Stimulated activated CD8-positive, alpha-beta memory T cell treated with anti-CD3 and anti-CD28 coated beads, Interleukin-2, amount 100 ng/mL, for 1 hour (primary cell): ENCODE measurements around the gene COX7A2.

Experiments used
- DNase-seq, 2 donors: peaks; one replicate each; pipeline ENCODE4 v3.0.0-alpha.2; 2020; ENCODE audit warnings: low read depth in 2 of 2

The COX7A2 gene

DNA sequence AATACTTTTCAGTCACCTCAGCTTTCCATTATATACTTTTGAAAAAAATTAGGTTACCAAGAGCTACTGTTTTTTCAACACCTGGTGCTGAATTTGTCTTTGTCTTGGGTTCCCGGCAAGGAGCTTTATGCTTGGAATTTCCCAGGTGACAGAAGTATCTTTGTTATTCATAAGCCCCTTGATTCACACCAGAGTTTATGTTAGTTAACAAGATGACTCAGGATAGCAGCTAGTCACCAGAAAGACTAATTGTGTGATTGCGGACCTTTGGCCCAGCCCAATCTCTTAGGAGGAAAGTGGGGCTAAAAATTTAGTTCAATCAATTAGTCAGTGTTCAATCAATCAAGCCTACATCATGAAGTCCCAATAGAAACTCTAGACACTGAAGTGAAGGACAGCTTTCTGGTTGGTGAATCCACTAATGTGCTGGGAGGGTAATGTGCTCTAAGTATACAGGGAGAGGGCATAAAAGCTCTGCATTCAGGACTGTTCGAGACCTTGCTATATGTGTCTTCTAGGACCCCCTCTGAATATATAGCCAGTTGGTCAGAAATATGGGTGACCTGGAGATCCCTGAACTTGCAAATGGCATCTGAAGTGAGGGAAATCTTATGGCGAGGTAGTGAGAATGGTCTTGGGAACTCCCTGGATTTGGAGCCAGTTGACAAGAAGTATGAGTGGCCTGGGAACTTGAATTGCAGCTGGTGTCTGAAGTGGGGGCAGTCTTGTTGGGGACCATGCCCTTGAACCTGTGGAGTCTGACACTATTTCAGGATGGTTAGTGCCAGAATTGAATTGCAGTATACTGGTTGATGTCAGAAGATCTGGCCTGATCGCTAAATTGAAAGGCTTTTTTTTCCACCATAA, 24.8 kb upstream of the COX7A2 start:
- DNase-seq: no peak

- no peak for DNase-seq
Measured at GRCh38 chr6:75267461-75267860, 23.9 kb upstream of the COX7A2 start.

DNA sequence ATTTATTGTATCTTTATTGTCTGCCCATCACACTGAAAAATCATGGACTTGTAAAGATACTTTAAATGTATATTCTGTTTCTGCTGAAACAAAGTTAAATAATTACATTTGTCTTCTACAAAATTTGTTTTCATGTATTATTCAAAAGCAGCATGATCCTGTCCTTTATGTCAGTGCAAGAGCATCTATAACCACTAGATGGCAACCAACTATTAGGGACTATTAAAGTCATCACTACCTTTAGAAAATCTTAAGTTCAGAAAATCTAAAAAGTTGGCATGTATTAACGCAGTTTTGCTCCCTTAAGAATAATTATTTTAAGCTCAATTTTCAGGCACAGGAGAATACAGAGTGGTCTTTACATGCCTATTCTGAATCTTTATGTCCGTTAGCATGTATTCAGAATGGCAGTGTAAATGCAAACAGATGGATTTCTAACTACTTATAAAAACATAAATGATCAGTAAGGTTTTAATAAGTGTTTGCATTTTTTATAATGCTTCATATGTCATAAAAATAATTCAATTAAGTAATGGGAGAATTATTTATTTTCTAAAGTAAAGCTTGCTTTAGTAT, 23.2 kb upstream of the COX7A2 start:
- DNase-seq: no peak

DNA sequence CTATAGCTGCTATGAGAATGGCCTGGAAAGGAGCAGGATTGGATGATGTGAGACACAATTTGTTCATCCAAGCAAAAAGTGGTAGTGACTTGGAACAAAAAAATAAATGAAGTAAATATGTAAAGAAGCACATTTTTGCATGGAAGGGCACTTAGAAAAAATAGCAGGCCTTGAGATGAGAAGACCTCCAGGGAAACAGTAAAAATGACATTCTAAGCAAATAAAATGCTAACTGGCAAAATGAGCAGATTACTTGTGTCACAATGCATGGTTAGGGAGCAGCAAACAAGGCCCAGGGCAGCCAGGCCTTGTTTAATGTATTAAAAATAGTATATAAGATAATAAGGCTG, 19.8 kb upstream of the COX7A2 start:
- no peak for DNase-seq

DNA sequence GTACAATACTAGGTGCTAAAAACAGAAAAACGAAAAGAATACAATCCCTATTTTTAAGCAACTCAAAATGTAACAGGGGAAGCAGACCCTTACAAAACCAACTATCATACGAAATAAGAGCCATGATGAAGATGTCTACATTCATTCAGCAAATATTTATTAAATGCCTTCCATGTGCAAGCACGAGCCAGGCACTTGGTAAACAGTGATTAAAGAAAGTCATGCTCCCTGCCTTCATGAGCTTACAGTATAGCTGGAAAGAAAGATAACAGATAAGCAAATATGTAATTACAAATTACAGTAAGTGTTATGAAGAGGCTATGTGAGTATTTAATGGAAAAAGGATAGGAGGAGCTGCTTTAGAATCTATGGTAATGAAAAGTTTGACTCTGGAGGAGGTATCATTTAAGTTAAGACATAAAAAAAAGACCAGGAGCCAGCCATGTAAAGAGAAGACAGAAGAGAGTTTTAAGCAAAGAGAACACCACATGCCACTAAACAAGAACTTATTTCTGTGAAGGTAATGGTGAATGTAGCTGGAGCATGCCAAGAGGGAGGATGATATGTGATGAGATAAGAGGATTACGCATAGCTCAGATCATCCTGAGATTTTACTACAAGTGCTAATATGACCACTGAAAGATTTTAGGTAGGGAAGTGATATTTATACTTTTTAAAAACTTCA, 19.3 kb upstream of the COX7A2 start:
- DNase-seq: no peak

DNA sequence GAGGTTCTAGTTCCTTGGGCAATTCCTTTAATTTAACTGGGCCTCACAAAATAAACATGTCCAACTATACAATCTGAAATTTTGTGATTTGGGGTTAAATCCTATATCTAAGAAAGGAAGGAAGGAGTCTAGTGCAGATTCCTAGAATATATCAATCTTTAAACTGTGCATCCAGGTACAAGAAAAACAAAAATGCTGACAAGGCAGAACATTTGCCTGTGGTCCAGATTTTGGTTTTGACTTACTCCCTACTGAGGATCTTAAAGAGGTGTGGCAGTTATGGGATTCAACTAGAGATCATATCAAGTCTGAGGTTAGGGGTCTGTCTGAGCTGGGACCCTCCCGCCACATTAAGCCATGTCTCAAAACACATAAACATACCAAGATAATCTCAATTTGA, 17.7 kb upstream of the COX7A2 start:
- no peak for DNase-seq

DNA sequence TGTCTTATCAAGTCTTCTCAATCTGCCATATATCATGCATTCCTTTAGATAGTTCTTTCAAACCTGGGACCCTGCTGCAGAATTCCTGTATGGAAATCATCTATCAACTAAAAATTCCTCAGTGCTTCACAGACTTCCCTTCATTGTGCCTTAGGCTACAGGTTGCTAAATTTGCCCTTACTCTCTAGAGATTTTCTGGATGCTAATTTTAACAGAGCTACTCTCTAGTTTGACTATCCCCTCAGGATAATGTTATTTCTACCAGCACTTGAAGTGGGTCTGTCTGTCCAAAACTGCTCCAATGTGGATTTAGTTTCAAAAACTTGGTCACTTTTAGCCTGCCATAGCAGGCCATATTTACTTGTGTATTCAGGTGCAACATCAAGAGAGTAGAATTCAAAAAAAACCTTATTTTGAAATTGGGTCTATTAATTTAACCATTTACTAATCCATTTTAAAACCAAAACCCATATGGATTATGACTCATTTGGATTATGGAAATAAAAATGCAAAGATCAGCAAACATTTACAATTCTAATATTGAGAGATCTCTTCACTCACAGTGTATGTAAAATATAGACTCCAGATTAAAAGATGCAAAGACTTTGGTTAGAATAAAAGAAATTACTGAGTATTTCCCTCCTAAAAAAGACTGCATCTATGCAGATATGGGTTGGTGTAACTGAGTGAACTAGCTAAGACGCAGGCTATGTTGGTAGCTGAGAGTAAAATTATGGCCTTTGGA, 13.9 kb upstream of the COX7A2 start:
- no peak for DNase-seq

GRCh38 chr6:75250552-75250951, 7.0 kb upstream of the COX7A2 start:
- no peak for DNase-seq

DNA sequence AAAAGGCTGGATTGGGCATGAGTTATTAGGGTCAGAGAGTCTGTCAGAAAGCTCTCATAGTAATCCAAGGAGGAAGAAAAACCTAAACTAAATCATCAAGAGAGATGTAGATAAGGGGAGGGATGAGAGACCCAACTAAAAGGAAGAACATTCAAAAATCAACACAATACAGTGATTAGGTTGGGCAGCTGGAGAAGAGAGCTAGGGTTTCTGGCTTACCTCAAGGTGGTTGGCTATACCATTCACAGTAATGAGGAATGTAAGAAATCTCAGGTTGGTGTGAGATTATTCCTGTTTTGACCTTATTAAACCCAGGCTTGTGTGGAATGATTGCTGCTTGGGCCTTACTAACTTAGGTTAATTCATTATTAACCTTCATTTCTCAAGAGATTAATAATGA, 6.2 kb upstream of the COX7A2 start:
- no peak for DNase-seq

DNA sequence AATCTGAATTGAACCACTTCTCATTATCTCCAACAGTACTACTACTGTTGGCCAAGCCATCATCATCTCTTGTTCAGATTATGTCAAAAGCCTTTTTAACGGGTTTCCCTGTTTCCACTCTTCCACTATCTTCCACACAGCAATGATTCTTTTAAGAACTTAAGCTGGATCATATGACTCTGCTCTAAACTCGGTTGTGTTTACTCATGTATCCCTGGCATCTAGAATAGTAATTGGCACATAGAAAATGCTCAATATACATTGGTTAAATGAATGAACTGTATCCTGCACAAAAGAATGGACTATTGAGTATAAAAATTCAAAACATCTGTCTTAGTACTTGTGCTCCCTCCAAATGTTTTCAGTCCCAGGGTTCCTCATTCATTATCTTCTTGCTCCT, 2.8 kb upstream of the COX7A2 start:
- no peak for DNase-seq

DNA sequence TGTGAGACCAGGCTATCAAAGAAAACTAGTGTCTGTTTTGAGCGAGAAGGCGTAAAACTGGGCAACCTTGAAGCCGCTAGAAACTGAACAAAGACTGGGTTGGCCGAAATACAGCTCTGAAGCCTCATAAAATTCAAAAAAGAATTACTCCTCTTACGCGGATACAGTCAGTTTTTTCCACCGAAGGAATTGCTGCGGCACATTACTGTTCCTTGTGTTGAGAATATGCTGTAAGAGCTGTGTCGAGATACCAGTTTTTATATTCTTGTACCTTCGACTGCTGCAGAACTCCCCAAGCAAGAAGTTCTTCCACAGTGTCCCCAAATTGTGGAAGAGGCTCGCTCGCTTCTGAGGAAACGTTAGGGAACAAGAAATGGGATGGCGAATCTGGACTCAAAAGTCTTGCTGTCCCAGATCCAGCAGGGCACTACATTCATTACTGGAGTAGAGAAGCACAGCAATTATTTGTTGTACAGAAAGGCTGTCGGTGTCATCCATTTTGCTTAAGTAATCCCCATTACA, 523 bp upstream of the COX7A2 start:
- DNase-seq: no peak

GRCh38 chr6:75236630-75237029, 7.0 kb downstream of the COX7A2 start:
- DNase-seq: no peak

DNA sequence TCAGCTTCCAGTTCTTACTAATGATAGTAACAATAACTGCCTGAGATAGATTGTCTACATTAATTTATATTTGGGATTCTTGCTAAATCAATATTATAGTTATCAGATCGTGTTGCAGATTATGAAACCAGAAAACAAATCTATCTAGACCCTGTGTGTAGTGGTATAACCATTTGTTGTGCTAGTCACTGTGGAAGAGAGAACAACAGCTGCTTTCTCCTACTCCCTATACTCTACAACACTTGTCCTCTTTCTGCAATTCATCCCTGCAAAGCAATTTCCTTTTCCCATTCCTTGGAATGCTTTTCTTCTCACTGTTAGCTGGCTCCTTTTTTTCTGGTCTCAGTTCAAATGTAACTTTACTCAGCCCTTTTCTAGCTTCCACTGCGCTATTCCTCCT, 8.3 kb downstream of the COX7A2 start:
- DNase-seq: no peak

GRCh38 chr6:75234126-75234865, 9.3 kb downstream of the COX7A2 start:
- DNase-seq: no peak

DNA sequence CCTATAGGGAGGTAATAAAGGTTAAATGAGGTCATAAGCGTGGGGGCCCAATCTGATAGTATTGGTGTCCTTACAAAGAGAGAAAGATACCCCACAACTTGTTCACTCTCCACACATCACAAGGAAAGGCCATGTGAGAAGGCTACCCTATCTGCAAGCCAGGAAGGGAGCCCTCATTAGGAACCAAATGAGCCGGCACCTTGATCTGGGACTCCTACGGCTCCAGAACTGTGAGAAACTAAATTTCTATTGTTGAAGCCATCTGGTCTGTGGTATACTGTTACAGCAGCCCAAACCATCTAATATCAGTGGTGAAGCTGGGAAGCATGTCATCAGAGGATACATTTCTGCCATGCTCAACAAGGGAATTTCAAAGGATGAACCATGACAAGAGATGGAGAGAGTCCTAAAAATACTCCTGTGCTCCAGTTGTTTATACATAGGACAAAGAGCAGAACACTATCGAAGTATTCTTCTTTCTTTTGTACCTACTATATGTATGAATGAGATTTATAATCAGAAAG, 10.4 kb downstream of the COX7A2 start:
- DNase-seq: no peak

DNA sequence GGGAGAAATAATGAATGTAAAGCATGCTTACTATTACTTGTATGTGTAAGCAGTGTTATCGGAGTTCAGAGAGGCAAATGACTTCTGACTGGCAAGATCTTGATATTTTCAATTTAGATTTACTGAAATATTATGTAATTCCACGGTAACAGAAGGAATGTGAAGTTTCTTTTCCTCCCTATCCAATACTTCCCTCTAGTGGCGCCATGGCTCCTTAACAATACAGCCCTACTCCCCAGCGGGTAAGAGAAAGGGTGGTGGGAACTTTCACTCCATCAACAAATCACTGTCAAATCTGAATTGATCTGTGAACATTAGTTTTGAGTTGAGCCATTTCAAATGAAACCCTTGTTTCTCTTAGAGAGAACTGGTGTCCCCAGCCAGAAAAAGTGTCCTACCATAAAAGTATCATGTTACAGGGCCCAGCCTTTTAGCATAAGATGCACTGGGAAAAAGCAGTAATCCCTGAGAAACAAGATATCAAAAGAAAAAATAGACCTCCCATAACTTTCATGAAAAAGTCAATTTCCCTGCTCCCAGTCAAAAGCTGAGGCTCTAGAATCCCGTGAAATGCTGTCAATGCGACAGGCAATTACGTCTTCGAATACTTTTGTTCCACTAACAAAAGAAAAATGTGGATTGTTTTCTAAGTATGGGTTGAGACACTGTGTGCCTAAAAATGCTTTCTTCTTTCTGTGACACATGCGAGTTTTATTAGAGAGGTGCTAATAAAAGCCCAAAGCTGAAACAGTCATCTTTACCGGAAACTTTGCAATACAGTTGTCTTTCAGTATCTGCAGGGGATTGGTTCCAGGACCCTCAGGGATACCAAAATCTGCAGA, 12.9 kb downstream of the COX7A2 start:
- DNase-seq: no peak

DNA sequence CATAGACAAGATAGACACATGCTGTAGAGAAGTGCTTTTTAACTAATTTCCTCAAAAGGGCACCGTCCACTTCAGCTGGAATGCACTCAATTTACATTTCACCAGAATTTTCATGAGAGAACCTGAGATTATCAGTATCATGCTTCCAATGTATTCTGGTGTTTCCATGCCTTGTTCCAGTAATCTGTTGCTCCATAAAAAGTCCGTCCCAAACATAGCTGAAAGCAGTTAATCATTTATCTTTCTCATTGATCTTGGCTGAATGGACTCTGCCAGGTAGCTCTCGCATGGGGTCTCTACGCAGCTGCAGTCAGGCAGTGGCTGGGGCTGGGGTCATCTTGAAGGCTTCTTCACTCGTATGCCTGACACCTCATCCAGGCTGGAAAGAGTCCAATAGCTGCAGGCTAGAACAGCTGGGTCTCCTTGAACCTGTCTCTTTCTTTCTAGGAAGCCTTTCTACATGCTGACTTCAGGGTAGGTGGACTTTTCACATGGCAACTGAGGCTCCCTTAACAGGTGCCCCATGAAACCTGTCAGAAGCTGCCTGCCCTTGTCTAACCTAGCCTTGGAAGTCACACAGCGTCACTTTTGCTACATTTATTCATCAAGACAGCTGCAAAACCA, 19.2 kb downstream of the COX7A2 start:
- no peak for DNase-seq

GRCh38 chr6:75223428-75223827, 20.2 kb downstream of the COX7A2 start:
- DNase-seq: no peak

GRCh38 chr6:75222261-75222660, 21.3 kb downstream of the COX7A2 start:
- DNase-seq: no peak

GRCh38 chr6:75221116-75221515, 22.5 kb downstream of the COX7A2 start:
- no peak for DNase-seq
